Fibroblast of skin of scalp (primary cell): ENCODE results near the gene C9orf72.
"Not testable (repeated sequence)": the region's sequence is repeated elsewhere in the genome, so short reads cannot be mapped to it uniquely, and the experiment has no call there.

Experiments
- DNase-seq: peaks from one replicate; pipeline ENCODE4 v3.0.0-alpha.2; 2013

The C9orf72 gene

GRCh38 chr9:27510780-27511179, 62.5 kb downstream of the C9orf72 start:
- no peak for DNase-seq

DNA sequence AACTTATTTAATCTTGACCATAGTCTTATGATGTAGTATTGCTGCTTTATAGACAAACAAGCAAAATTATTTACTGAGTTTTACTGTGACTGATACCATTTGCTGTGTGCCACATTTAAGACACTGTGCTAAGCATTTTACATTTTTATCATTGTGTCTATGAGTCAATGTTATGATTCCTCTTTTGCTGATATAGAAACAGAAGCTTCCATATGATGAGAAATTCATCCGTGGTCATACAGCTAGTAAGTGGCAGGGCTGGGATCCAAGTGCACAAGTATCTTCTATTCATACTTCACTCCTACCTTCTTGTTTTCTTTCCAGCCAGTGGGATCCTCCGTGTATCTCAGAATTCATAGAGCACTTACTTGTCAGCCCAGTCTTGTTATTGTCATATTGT, 66.3 kb downstream of the C9orf72 start:
- no peak for DNase-seq

DNA sequence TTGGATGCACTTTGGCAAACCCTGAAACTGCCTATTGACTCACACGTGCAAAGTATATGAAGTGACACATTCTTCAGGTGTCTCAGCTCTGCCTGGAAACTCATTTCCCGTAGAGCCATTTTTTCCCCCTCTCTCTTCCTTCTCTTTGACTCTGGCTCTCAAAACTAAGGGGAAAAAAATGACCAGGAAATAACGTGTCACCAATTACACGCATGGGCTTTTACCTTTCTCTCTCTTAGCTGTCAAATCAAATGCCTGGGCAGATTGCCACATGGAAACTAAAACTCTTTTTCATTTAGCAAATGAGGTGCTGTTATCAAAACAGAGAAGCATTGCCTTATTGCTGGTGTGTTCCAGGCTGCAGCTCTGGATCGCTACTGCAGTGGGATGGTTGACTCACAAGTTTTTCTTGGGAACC, 67.5 kb downstream of the C9orf72 start:
- no peak for DNase-seq

DNA sequence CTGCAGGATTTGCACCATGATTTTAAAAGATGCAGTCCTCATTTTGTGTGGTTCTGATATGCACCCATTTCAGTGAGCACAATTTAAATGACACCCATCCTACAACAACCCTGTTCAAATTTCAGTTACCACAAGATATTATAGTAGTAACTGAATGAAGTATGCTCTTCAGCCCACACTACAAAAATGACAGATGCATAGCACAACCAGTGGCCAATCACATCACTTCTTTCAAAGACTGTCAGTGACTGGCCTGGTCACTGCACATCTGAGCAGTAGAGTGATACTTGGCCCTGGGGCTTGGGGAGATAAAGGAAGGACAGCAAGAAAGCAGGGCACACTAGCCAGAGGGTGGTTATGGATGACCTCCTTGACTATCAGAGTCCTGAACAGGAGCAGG, 69.0 kb downstream of the C9orf72 start:
- DNase-seq: no peak

DNA sequence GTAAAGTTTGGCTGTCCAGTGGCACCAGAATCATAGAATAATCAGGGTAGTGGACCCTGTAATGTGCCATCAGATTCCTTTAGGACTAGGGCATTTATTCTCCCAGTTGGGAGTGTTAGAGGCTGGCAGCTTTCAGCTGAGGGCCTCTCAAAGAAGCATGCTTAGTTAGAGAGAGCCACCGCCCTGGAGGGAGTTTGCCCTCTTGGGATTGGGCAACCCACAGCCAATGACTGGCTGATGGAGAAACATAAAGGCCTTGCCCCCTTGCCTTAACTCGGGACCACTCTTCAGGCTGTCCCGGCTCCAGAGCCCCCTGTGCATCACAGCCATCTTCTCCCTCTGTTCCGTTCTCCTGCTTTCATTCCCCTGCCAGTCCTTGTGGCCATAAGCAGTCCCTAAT, 69.7 kb downstream of the C9orf72 start:
- no peak for DNase-seq

DNA sequence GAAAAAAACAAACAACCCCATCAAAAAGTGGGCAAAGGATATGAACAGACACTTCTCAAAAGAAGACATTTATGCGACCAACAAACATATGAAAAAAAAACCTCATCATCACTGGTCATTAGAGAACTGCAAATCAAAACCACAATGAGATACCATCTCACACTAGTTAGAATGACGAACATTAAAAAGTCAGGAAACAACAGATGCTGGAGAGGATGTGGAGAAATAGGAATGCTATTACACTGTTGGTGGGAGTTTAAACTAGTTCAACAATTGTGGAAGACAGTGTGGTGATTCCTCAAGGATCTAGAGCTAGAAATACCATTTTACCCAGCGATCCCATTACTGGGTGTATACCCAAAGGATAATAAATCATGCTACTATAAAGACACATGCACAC, 72.4 kb downstream of the C9orf72 start:
- DNase-seq: not testable (repeated sequence)

GRCh38 chr9:27499451-27499850, 73.8 kb downstream of the C9orf72 start:
- peak; percentile 7 for DNase-seq

GRCh38 chr9:27497883-27498417, 75.3 kb downstream of the C9orf72 start:
- DNase-seq: no peak
